ENCODE measurements around the gene AEBP2. TPM values are rescaled to one million over a fixed set of nuclear protein-coding genes. Genes with fewer than 3 reads are reported as not detected.
A peak's percentile ranks its signal among the peaks of the same experiment; 100 is the strongest.

Gene AEBP2
- total RNA-seq, 1 donor = 19.2 TPM

- TF ChIP-seq CTCF (IDR thresholded peaks at IDR 0.05; ENCODE audit: extremely low read depth, low read depth, low read length) = no peak
- Histone ChIP-seq H3K9me3 (ENCODE audit: low read depth, low read length) (no peaks in the 10 kb centered on the region), H3K4me2 (ENCODE audit: insufficient read depth, low read length) (no peak overlapping the region), H2AFZ (ENCODE audit: low read length) (no peak overlapping the region), H3K79me2 (ENCODE audit: insufficient read depth, low read length) (no peaks in the 10 kb centered on the region), H3K27me3 (ENCODE audit: insufficient read depth, low read length) (no peaks in the 10 kb centered on the region), H3K4me1 (ENCODE audit: insufficient read depth, low read length) (peaks cover 19% of the 10 kb centered on the region), H4K20me1 (ENCODE audit: insufficient read depth, low read length) (no peaks in the 10 kb centered on the region), H3K27ac (ENCODE audit: low read depth, low read length) (no peak overlapping the region), H3K4me3 (ENCODE audit: insufficient read depth, low read length) (no peak overlapping the region), H3K36me3 (ENCODE audit: insufficient read depth, low read length) (no peaks in the 10 kb centered on the region)
- DNase-seq (ENCODE audit: insufficient read length, low spot score, missing footprints) = no peak
These were observed 103.3 kb downstream of the AEBP2 start for GRCh38 chr12:19542606-19543005.

DNA sequence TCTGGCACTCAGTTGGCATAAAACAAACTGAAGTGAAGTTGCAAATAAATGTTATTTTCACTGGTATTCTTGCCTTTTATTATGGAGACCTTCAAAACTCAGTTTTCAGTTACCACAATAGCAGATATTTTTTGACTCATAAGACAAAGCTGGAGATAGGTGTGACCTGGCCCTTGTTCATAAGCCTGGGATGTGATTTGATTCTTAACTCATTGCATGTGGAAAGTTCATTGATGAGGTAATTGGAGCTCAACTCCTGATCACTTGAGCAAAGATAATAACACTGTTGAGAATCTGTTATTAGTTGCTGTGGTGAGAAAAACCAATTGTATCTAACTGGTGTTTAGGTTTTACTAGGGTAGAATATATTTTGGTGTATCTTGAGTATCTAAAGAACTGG lies 105.1 kb downstream of the AEBP2 start:
- no peak overlapping the region for H3K4me2 ChIP-seq (ENCODE audit: insufficient read depth, low read length)
- H3K4me3 ChIP-seq (ENCODE audit: insufficient read depth, low read length) = no peak overlapping the region
- TF ChIP-seq CTCF (IDR thresholded peaks at IDR 0.05; ENCODE audit: extremely low read depth, low read depth, low read length) = no peak
- no peaks in the 10 kb centered on the region for H3K79me2 ChIP-seq (ENCODE audit: insufficient read depth, low read length)
- no peaks in the 10 kb centered on the region for H3K27me3 ChIP-seq (ENCODE audit: insufficient read depth, low read length)
- no peak overlapping the region for H3K27ac ChIP-seq (ENCODE audit: low read depth, low read length)
- no peaks in the 10 kb centered on the region for H3K9me3 ChIP-seq (ENCODE audit: low read depth, low read length)
- no peak for DNase-seq (ENCODE audit: insufficient read length, low spot score, missing footprints)
- no peak overlapping the region for H2AFZ ChIP-seq (ENCODE audit: low read length)
- H3K4me1 ChIP-seq (ENCODE audit: insufficient read depth, low read length) = peaks cover 19% of the 10 kb centered on the region
- no peaks in the 10 kb centered on the region for H3K36me3 ChIP-seq (ENCODE audit: insufficient read depth, low read length)
- no peaks in the 10 kb centered on the region for H4K20me1 ChIP-seq (ENCODE audit: insufficient read depth, low read length)

DNA sequence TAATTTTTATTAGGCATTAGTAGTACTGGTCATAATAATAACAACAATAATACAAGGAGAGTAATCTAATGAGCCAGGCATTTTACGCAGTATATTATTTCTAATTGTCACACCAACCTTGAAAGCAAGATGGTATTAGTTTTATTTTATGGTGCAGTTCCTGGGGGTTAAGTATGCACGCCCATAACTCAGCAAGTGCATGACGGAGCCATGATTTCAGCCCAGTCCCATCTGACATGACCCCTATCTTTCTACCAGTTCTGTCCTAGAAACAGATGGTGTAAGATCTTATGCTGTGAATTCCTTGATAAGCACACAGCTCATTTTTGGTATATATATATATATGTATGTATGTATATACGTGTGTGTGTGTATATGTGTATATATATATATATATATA lies 106.0 kb downstream of the AEBP2 start:
- Histone ChIP-seq H3K27ac (ENCODE audit: low read depth, low read length) (no peak overlapping the region), H3K4me3 (ENCODE audit: insufficient read depth, low read length) (no peak overlapping the region), H3K36me3 (ENCODE audit: insufficient read depth, low read length) (no peaks in the 10 kb centered on the region), H3K9me3 (ENCODE audit: low read depth, low read length) (no peaks in the 10 kb centered on the region), H4K20me1 (ENCODE audit: insufficient read depth, low read length) (no peaks in the 10 kb centered on the region), H2AFZ (ENCODE audit: low read length) (no peak overlapping the region), H3K79me2 (ENCODE audit: insufficient read depth, low read length) (no peaks in the 10 kb centered on the region), H3K4me1 (ENCODE audit: insufficient read depth, low read length) (peaks cover 19% of the 10 kb centered on the region), H3K4me2 (ENCODE audit: insufficient read depth, low read length) (no peak overlapping the region), H3K27me3 (ENCODE audit: insufficient read depth, low read length) (no peaks in the 10 kb centered on the region)
- no peak for DNase-seq (ENCODE audit: insufficient read length, low spot score, missing footprints)
- no peak for TF ChIP-seq CTCF (IDR thresholded peaks at IDR 0.05; ENCODE audit: extremely low read depth, low read depth, low read length)

GRCh38 chr12:19546027-19546426 lies 106.7 kb downstream of the AEBP2 start:
- no peak overlapping the region for H3K4me3 ChIP-seq (ENCODE audit: insufficient read depth, low read length)
- no peaks in the 10 kb centered on the region for H4K20me1 ChIP-seq (ENCODE audit: insufficient read depth, low read length)
- no peak for TF ChIP-seq CTCF (IDR thresholded peaks at IDR 0.05; ENCODE audit: extremely low read depth, low read depth, low read length)
- DNase-seq (ENCODE audit: insufficient read length, low spot score, missing footprints) = no peak
- H3K4me2 ChIP-seq (ENCODE audit: insufficient read depth, low read length) = peak overlapping the region; percentile 72
- no peak overlapping the region for H2AFZ ChIP-seq (ENCODE audit: low read length)
- H3K4me1 ChIP-seq (ENCODE audit: insufficient read depth, low read length) = peaks cover 19% of the 10 kb centered on the region
- no peaks in the 10 kb centered on the region for H3K9me3 ChIP-seq (ENCODE audit: low read depth, low read length)
- H3K79me2 ChIP-seq (ENCODE audit: insufficient read depth, low read length) = no peaks in the 10 kb centered on the region
- no peaks in the 10 kb centered on the region for H3K36me3 ChIP-seq (ENCODE audit: insufficient read depth, low read length)
- H3K27ac ChIP-seq (ENCODE audit: low read depth, low read length) = peak overlapping the region; percentile 40
- no peaks in the 10 kb centered on the region for H3K27me3 ChIP-seq (ENCODE audit: insufficient read depth, low read length)
